HepG2 (cell line): ENCODE data around the gene CRAT. TPM values are rescaled to one million over a fixed set of nuclear protein-coding genes. Genes with fewer than 3 reads are reported as not detected.
A peak's percentile ranks its signal among the peaks of the same experiment; 100 is the strongest.

Experiments used
- ADNP ChIP-seq: sonication (generic); formaldehyde crosslinking; IDR thresholded peaks from 2 replicates; pipeline ENCODE4 v1.4.0; 2020; ENCODE audit warnings: missing genetic modification reagents
- AKAP8 ChIP-seq: sonication (generic); formaldehyde crosslinking; IDR thresholded peaks from 2 replicates; pipeline ENCODE4 v1.5.1; 2020; ENCODE audit warnings: mild to moderate bottlenecking, missing genetic modification reagents
- FOSL1 ChIP-seq: sonication (generic); formaldehyde crosslinking; IDR thresholded peaks from 2 replicates; pipeline ENCODE4 v1.9.0; 2021; ENCODE audit warnings: missing genetic modification reagents, borderline replicate concordance
- MEIS1 ChIP-seq: sonication (generic); formaldehyde crosslinking; IDR thresholded peaks from 2 replicates; pipeline ENCODE4 v1.9.0; 2021; ENCODE audit warnings: mild to moderate bottlenecking, missing genetic modification reagents, moderate library complexity, borderline replicate concordance
- NFATC3 ChIP-seq: sonication (generic); formaldehyde crosslinking; IDR thresholded peaks from 2 replicates; pipeline ENCODE4 v1.5.1; 2020; ENCODE audit warnings: mild to moderate bottlenecking, missing genetic modification reagents
- NFKB2 ChIP-seq: sonication (generic); formaldehyde crosslinking; IDR thresholded peaks from 2 replicates; pipeline ENCODE4 v1.4.0; 2020; ENCODE audit warnings: missing genetic modification reagents, borderline replicate concordance
- RBM39 ChIP-seq: fragments of 200-400 bp; formaldehyde crosslinking; IDR thresholded peaks from one replicate; pipeline ENCODE4 v1.6.1; 2018; ENCODE audit warnings: antibody characterized with exemption, mild to moderate bottlenecking, low read depth, low read length; ENCODE audit not compliant: poor library complexity, severe bottlenecking
- STAG1 ChIP-seq: sonication (generic); formaldehyde crosslinking; IDR thresholded peaks from 2 replicates; pipeline ENCODE4 v1.4.0; 2020; ENCODE audit warnings: missing genetic modification reagents
- TCF7L2 ChIP-seq: IDR thresholded peaks from 2 replicates; pipeline ENCODE4 v1.6.1; 2011; ENCODE audit warnings: mild to moderate bottlenecking, low read depth, low read length, moderate library complexity
- XRCC5 ChIP-seq: fragments of 200-400 bp; formaldehyde crosslinking; optimal IDR thresholded peaks from 2 replicates; pipeline ENCODE3; 2017; ENCODE audit warnings: mild to moderate bottlenecking, low read length
- ZFAT ChIP-seq: sonication (generic); formaldehyde crosslinking; conservative IDR thresholded peaks from 2 replicates; pipeline ENCODE4 v1.8.1; 2023; ENCODE audit warnings: missing genetic modification reagents, inconsistent platforms
- ZFP1 ChIP-seq: IDR thresholded peaks from 2 replicates; pipeline ENCODE4 v1.6.1; 2016
- ZNF160 ChIP-seq: sonication (generic); formaldehyde crosslinking; IDR thresholded peaks from 2 replicates; pipeline ENCODE4 v1.8.0; 2022; ENCODE audit warnings: mild to moderate bottlenecking, inconsistent platforms, missing genetic modification reagents
- ZNF232 ChIP-seq: sonication (generic); formaldehyde crosslinking; IDR thresholded peaks from 2 replicates; pipeline ENCODE4 v1.4.0; 2020; ENCODE audit warnings: missing genetic modification reagents, borderline replicate concordance
- ZNF430 ChIP-seq: sonication (generic); formaldehyde crosslinking; IDR thresholded peaks from 2 replicates; pipeline ENCODE4 v1.9.0; 2021; ENCODE audit warnings: mild to moderate bottlenecking, missing genetic modification reagents
- ZNF547 ChIP-seq: sonication (generic); formaldehyde crosslinking; IDR thresholded peaks from 2 replicates; pipeline ENCODE4 v1.5.1; 2020; ENCODE audit warnings: mild to moderate bottlenecking, missing genetic modification reagents
- ZNF549 ChIP-seq: sonication (generic); formaldehyde crosslinking; IDR thresholded peaks from 2 replicates; pipeline ENCODE4 v1.5.0; 2020; ENCODE audit warnings: missing genetic modification reagents
- ZNF670 ChIP-seq: sonication (generic); formaldehyde crosslinking; IDR thresholded peaks from 2 replicates; pipeline ENCODE4 v1.8.0; 2022; ENCODE audit warnings: mild to moderate bottlenecking, missing genetic modification reagents, borderline replicate concordance
- ZSCAN22 ChIP-seq: sonication (generic); formaldehyde crosslinking; IDR thresholded peaks from 2 replicates; pipeline ENCODE4 v1.4.0; 2020; ENCODE audit warnings: mild to moderate bottlenecking, missing genetic modification reagents
- polyA plus RNA-seq, 8 experiments: library from polyadenylated mRNA; depleted of rRNA in 3 of 8; stranded (reverse) in 7 of 8; unstranded in 1 of 8; fragments of >200 nt; fragmentation: Illumina TruSeq in 4 of 8; extraction: Trizol in 4 of 8; gene quantifications; 2 replicates each; pipeline versions ENCODE4 v1.2.1 to v1.2.3, GENCODE V29; 2011 to 2016; ENCODE audit warnings: low read depth in 4 of 8, missing spikeins in 1 of 8, mixed read lengths in 1 of 8; ENCODE audit not compliant: insufficient read depth in 1 of 8
- total RNA-seq, 5 experiments: library from RNA; depleted of rRNA; stranded (reverse); fragments of >200 nt; fragmentation: Illumina TruSeq; extraction: Trizol; gene quantifications; 2 replicates each; pipeline ENCODE4 v1.2.3, GENCODE V29; 2016; ENCODE audit warnings: low read depth in 1 of 5
- TF ChIP-seq, protein P1 (sequence below): sonication (generic); formaldehyde crosslinking; conservative IDR thresholded peaks from 2 replicates; pipeline ENCODE4 v1.8.0; 2022; ENCODE audit warnings: mild to moderate bottlenecking, moderate library complexity, missing genetic modification reagents
- TF ChIP-seq, protein P2 (sequence below): sonication (generic); formaldehyde crosslinking; IDR thresholded peaks from 2 replicates; pipeline ENCODE4 v1.8.1; 2023; ENCODE audit warnings: missing genetic modification reagents, inconsistent platforms, borderline replicate concordance
- TF ChIP-seq, protein P3 (sequence below): IDR thresholded peaks from 2 replicates; pipeline ENCODE4 v1.6.1; 2012; ENCODE audit warnings: low read depth, low read length, improper control_type of control experiment
- TF ChIP-seq, protein P4 (sequence below): sonication (generic); formaldehyde crosslinking; IDR thresholded peaks from 2 replicates; pipeline ENCODE4 v1.8.0; 2022; ENCODE audit warnings: mild to moderate bottlenecking, missing genetic modification reagents

CRAT gene
- total and polyA plus RNA-seq, 2 of the 13 experiments (the other 11 are each of a cell fraction or from before 2014, with no cell fraction given), result 26.1 to 26.6 TPM

DNA sequence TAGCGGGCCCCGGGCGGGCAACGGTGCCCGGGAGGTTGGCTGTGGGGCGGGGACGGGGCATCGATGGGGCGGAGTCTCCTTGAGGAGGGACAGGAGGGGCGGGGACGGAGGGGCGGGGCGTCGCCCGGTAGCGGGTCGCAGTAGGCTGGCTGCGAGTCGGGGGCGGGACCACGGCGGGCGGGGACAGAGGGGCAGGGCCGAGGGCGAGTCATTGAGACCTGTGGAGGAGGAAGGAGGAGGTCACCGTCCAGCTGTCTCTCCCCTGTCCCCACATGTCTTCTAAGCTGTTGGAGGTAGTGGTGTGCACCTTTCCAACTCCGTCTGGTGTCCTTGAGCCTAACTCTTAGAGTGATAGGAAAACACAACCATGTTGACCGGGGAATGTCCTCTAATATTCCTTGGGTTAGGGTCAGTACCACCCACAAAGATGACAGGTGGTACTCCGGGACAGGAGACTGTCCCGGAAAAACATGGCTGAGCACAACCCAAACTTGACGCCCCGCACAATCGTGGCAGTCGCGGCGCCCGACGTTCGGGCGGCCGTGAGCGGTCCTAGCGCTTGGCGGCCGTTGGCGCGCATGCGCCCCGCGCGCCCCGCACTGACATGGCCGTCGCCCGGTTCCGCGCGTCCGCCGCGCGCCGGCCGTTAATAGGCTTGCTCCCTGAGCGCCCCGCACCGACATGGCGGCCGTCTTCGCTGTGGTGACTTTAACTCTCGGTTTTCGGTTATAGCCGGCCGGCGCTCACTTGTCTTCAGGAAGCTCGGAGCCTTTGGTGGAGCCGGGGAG, at the start of gene CRAT, which contains the start of gene PTPA (continued):
- TF ChIP-seq, protein P1, sequence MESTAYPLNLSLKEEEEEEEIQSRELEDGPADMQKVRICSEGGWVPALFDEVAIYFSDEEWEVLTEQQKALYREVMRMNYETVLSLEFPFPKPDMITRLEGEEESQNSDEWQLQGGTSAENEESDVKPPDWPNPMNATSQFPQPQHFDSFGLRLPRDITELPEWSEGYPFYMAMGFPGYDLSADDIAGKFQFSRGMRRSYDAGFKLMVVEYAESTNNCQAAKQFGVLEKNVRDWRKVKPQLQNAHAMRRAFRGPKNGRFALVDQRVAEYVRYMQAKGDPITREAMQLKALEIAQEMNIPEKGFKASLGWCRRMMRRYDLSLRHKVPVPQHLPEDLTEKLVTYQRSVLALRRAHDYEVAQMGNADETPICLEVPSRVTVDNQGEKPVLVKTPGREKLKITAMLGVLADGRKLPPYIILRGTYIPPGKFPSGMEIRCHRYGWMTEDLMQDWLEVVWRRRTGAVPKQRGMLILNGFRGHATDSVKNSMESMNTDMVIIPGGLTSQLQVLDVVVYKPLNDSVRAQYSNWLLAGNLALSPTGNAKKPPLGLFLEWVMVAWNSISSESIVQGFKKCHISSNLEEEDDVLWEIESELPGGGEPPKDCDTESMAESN (CRISPR knock-in tag), result peak; percentile 12
- TF ChIP-seq ZFAT (no peak), STAG1 (no peak), NFKB2 (no peak), RBM39 (no peak), ADNP (CRISPR knock-in tag) (no peak), ZSCAN22 (CRISPR knock-in tag) (no peak), ZNF160 (CRISPR knock-in tag) (peak; percentile 2; the same call in 1 of the 2 replicates), ZNF430 (no peak), NFATC3 (CRISPR knock-in tag) (no peak), TCF7L2 (no peak), ZFP1 (CRISPR knock-in tag) (no peak), AKAP8 (CRISPR knock-in tag) (no peak), MEIS1 (CRISPR knock-in tag) (no peak), ZNF232 (CRISPR knock-in tag) (no peak), XRCC5 (no peak), ZNF670 (CRISPR knock-in tag) (0 out of 2 replicates have a peak, but pooled peaks have one; percentile 35), ZNF547 (CRISPR knock-in tag) (no peak), FOSL1 (no peak), ZNF549 (CRISPR knock-in tag) (no peak; the same call in 1 of the 2 replicates)
- TF ChIP-seq, protein P2, sequence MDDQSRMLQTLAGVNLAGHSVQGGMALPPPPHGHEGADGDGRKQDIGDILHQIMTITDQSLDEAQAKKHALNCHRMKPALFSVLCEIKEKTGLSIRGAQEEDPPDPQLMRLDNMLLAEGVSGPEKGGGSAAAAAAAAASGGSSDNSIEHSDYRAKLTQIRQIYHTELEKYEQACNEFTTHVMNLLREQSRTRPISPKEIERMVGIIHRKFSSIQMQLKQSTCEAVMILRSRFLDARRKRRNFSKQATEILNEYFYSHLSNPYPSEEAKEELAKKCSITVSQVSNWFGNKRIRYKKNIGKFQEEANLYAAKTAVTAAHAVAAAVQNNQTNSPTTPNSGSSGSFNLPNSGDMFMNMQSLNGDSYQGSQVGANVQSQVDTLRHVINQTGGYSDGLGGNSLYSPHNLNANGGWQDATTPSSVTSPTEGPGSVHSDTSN (CRISPR knock-in tag), result no peak
- TF ChIP-seq, protein P3, sequence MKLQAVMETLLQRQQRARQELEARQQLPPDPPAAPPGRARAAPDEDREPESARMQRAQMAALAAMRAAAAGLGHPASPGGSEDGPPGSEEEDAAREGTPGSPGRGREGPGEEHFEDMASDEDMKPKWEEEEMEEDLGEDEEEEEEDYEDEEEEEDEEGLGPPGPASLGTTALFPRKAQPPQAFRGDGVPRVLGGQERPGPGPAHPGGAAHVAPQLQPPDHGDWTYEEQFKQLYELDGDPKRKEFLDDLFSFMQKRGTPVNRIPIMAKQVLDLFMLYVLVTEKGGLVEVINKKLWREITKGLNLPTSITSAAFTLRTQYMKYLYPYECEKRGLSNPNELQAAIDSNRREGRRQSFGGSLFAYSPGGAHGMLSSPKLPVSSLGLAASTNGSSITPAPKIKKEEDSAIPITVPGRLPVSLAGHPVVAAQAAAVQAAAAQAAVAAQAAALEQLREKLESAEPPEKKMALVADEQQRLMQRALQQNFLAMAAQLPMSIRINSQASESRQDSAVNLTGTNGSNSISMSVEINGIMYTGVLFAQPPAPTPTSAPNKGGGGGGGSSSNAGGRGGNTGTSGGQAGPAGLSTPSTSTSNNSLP, result no peak
- TF ChIP-seq, protein P4, sequence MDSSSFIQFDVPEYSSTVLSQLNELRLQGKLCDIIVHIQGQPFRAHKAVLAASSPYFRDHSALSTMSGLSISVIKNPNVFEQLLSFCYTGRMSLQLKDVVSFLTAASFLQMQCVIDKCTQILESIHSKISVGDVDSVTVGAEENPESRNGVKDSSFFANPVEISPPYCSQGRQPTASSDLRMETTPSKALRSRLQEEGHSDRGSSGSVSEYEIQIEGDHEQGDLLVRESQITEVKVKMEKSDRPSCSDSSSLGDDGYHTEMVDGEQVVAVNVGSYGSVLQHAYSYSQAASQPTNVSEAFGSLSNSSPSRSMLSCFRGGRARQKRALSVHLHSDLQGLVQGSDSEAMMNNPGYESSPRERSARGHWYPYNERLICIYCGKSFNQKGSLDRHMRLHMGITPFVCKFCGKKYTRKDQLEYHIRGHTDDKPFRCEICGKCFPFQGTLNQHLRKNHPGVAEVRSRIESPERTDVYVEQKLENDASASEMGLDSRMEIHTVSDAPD (CRISPR knock-in tag), result no peak
